Superior temporal gyrus (tissue), 1 donor: Measurements from ENCODE around the gene BFSP2.
"Not testable (repeated sequence)": the region's sequence is repeated elsewhere in the genome, so short reads cannot be mapped to it uniquely, and the experiment has no call there.

Experiments
- DNase-seq: peaks from one replicate; pipeline ENCODE4 v3.0.0-alpha.2; 2016; ENCODE audit errors: extremely low spot score

The BFSP2 gene

DNA sequence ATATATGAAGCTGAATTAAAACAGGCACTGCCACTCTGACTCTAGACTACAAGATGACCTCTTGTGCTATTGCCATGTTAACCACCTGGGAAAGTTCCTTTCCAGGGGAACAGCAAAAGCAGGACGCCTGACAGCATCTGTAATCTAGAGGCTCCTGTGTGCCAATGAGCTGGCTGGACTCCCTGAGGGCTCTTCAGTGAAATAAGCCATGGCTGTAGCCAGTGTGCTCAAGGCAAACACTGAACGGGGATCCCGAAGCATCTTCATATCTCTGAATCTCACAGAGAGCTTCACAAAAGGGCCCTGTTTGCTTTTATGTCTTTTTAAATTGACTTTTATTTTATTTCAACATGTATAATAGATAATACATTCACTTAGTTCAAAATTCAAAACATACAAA, 57.2 kb downstream of the BFSP2 start:
- no peak for DNase-seq

GRCh38 chr3:133457465-133458067, 57.7 kb downstream of the BFSP2 start:
- DNase-seq = no peak

GRCh38 chr3:133459400-133459799, 59.5 kb downstream of the BFSP2 start:
- no peak for DNase-seq

DNA sequence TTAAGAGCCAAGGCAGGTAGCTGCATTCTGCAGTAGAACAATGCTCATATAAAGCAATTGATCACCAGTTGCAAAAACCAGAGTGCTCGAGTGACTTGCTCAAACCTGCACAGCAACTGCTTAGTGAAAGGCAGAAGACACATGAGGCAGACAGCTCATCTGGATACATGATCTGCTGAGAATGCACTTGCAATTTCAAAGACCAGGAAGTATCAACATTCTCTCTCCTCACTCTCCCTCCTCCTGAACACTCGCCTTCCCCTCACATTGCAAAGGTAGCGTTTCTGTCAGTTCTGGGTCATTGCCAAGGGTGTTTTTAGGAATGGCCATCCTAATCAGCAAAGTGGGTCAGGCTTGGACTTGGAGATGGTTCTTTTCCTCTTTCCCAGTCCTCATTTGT, 61.0 kb downstream of the BFSP2 start:
- DNase-seq = no peak

DNA sequence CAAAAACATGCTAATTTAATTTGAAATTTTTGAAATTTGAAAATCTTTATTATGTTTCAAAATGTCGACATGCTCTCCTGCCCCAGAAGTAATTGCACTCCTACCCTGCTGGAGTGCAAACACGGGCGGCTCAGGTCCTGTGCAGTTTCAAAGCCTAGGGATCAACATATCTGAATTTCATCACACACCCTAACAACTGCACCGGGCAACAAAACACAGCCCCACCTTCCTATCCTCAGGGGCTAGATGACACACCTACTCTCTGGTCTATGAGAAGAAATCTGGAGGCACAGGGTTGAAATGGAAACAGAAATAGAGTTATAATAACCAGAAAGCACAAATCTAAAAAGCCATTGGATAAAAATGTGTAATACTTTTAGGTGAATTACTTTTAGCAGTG, 61.4 kb downstream of the BFSP2 start:
- no peak for DNase-seq

DNA sequence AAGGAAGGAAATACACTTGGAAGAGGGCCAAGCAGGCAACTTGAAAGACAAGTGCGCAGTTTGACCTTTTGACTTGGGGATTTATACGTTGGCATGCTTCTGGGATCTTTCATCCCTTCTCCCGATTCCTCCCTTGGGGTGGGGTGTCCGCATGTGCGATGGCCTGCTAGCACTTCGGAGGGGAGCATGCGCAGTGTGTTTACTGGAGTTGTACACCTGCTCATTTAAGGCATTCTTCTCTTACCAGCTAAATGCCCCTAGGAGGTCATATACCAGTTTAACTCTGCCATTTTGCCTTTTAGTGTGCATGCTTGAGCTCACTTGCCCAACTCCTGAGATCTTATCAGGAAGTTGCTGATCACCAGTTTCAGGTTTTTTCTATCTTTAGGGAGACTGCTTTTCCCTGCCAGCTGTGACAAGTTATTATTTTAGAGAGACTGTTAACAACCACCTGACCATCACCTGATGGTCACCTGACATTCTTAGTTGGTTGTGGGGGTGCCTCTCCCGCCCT, 63.5 kb downstream of the BFSP2 start:
- no peak for DNase-seq

DNA sequence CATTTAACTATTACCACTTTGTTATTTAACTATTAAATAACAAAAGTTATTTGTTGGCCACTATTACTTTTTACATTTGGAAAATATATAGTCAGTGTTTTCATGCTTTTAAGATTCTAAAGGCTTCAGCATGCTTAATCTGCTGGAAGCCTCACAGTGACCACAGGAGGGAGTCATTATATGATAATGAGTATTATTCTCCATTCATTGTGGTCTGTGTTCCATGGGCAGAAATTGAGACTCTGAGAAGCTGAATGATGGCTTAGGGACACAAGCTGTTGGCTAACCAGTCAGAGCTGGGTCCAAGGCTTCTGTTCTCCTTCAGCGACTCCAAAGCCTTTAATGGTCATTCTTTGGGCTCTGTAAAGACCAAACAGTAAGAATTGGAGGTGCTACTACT, 64.7 kb downstream of the BFSP2 start:
- no peak for DNase-seq

- no peak for DNase-seq
Measured at GRCh38 chr3:133466531-133467386, 66.9 kb downstream of the BFSP2 start.

DNA sequence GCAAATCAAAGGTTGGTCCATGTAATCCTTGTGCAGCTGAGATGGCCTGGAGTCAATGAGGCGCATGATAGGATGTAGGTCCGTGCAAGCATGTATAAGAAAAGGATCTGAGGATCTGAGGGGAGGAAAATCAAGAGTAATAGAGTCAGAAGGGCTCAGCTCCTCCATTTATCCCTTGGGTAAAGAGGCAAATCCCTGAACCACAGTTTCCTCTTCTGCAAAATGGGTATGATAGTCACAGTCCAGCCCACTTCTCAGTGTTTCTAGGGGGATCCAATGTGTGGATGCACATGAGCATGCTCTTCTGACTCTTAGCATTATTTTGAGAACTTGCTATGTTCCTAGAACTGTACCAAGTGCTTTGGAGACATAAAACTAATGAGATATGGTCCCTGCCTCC, 67.9 kb downstream of the BFSP2 start:
- no peak for DNase-seq

DNA sequence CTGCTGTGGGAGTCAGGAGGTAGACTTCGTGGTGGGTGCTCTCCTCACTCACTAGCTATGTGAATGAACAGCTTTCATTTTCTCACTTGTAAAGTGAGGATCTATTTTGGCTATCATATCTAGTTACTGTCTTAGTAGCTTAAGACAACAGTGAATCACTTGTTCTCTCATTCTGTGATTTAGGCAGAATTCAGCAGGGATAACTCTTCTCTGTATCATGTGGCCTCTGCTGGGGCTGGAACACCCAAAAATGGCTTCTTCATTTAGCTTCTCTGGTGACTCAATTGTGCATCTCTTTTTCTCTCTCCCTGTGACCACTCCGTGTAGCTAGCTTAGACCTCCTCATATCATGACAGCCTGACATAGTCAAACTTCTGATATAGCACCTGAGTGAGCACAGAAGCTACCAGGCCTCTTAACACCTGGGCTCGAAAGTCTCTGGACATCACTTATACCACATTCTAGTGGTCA, 68.4 kb downstream of the BFSP2 start:
- no peak for DNase-seq

GRCh38 chr3:133469140-133469731, 69.4 kb downstream of the BFSP2 start:
- DNase-seq = no peak

- no peak for DNase-seq
Measured at GRCh38 chr3:133472242-133472641, 72.4 kb downstream of the BFSP2 start.

GRCh38 chr3:133472889-133473288, 73.0 kb downstream of the BFSP2 start:
- no peak for DNase-seq

DNA sequence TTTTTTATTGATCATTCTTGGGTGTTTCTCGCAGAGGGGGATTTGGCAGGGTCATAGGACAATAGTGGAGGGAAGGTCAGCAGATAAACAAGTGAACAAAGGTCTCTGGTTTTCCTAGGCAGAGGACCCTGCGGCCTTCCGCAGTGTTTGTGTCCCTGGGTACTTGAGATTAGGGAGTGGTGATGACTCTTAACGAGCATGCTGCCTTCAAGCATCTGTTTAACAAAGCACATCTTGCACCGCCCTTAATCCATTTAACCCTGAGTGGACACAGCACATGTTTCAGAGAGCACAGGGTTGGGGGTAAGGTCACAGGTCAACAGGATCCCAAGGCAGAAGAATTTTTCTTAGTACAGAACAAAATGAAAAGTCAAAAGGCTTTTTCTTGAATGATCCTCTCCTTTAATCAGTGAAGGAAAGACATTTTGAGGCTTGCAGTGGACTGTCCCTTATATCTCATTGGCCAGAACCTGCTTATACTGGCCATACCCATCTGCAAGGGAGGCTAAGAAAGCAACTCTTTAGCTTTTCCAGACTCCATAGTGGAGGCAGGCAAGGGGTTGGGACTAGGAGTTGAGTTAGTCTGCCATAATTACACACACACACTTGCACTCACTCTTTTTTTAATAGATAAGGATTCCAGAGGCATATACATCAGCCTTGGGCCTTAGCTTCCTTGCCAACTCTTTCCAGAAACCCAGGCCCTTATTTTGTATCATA, 73.8 kb downstream of the BFSP2 start:
- not testable (repeated sequence) for DNase-seq

- peak; percentile 26 for DNase-seq
Measured at GRCh38 chr3:133474251-133474801, 74.5 kb downstream of the BFSP2 start.

DNA sequence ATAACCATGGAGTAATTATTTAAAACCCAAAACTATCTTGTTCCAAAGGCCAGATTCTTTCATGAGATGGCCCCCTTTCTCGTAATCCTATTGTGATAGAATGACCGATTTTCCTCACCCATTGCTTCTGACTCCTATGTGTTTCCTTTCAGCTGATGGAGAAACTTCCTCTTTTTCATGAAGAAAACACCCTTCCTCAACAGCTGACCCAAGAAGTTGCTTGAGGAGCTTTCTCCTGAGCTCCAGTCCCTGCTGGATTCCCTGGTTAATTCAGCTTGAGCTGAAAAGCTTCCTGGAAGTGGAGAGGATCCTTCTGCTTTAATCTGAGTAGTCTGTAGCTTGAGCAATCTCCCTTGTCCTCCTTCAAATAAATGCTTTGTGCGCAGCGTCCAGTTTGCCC, 75.0 kb downstream of the BFSP2 start:
- no peak for DNase-seq

DNA sequence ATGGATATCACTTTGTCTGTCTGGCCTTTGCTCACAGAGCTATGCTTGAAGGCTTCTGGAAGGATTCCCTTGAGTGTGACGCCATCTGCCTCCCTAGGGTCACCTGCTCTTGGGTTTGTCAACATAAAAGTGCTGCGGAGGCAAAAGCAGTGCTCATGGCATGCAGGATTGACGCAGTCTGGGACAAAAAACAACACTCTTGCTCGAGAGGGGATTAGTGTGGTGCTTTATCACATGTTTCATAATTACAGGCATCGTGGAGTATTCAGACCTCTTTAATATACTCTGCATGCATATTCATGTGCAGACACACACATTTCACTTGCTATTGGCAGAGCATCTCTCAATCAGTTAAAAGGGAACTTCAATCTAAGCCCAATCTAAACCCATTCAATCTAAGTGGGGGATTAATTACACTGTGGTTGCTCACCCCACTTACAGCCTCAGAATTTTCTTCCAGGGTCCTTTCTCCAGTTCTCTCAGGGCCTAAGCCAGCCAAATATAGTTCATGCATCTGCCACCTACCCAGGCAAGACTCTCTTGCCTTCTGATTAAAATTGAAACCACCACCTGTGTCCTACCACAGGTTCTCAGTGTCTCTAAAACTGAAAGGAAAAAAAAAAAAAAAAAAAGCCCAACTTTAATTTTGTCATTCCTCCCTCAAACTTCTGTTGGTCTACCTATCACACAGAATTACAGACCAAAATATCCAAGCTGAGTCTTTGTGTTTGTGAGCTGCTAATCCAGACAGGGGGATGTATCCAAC, 75.6 kb downstream of the BFSP2 start:
- no peak for DNase-seq

DNA sequence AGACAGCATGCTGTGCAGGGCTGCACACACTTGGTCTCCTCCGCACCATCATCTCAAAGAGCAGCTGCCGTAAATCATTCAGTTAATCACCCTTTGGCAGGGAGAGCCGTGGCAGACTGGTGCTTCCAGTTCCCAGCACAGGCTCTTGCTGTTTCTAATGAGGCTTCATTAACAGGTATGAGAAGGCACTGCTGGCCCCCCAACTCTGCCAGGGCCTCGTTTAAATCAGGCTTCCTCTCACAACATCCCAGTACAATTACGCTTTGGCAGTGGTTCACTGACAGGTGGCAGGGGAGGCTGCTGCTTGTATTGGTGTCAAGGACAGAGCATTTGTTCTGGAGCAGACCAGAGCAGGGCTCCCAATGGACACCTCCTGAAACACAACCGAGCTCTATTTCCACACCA, 77.1 kb downstream of the BFSP2 start:
- DNase-seq = no peak

- DNase-seq = no peak
Measured at GRCh38 chr3:133477487-133477886, 77.6 kb downstream of the BFSP2 start.

- no peak for DNase-seq
Measured at GRCh38 chr3:133478624-133479023, 78.8 kb downstream of the BFSP2 start.

- DNase-seq = no peak
Measured at GRCh38 chr3:133479401-133479800, 79.5 kb downstream of the BFSP2 start.
